Liver (tissue), 9 donors: ENCODE data around the gene KMT5B. TPM values are rescaled to one million over a fixed set of nuclear protein-coding genes. Genes with fewer than 3 reads are reported as not detected.
A peak's percentile ranks its signal among the peaks of the same experiment; 100 is the strongest.

Experiments used
- DNase-seq: peaks from one replicate; pipeline ENCODE4 v3.0.0-alpha.2; 2017; ENCODE audit warnings: low spot score
- H3K27ac ChIP-seq, 2 donors: one replicate each; pipeline ENCODE4 v1.7.0; 2013; ENCODE audit warnings: inconsistent platforms in 2 of 2, low read length in 2 of 2, control low read depth in 1 of 2, low read depth in 1 of 2, mild to moderate bottlenecking in 1 of 2
- H3K27me3 ChIP-seq, 4 donors: one replicate each; pipeline versions ENCODE4 v1.6.1 to v1.7.0; 2013; ENCODE audit warnings: low read length in 3 of 4, inconsistent platforms in 1 of 4, mild to moderate bottlenecking in 1 of 4, moderate library complexity in 1 of 4; ENCODE audit not compliant: control insufficient read depth in 4 of 4, insufficient read depth in 4 of 4
- H3K36me3 ChIP-seq, 4 donors: one replicate each; pipeline versions ENCODE4 v1.6.1 to v1.7.0; 2013; ENCODE audit warnings: low read length in 3 of 4, mild to moderate bottlenecking in 3 of 4, low read depth in 1 of 4, moderate library complexity in 1 of 4; ENCODE audit not compliant: control insufficient read depth in 4 of 4, insufficient read depth in 3 of 4
- H3K4me1 ChIP-seq, 4 donors: one replicate each; pipeline versions ENCODE4 v1.6.1 to v1.7.0; 2013; ENCODE audit warnings: low read length in 3 of 4, mild to moderate bottlenecking in 3 of 4, moderate library complexity in 1 of 4; ENCODE audit not compliant: control insufficient read depth in 4 of 4, insufficient read depth in 4 of 4
- H3K4me3 ChIP-seq, 3 donors: one replicate each; pipeline versions ENCODE4 v1.6.1 to v1.7.0; 2013; ENCODE audit warnings: low read length in 3 of 3, control low read depth in 1 of 3, low read depth in 1 of 3, mild to moderate bottlenecking in 1 of 3
- H3K9ac ChIP-seq, 2 donors: one replicate each; pipeline ENCODE4 v1.7.0; 2013; ENCODE audit warnings: low read length in 2 of 2, mild to moderate bottlenecking in 2 of 2, moderate library complexity in 2 of 2, control low read depth in 1 of 2, low read depth in 1 of 2
- H3K9me3 ChIP-seq, 4 donors: one replicate each; pipeline versions ENCODE4 v1.6.1 to v1.7.0; 2013; ENCODE audit warnings: low read length in 3 of 4; ENCODE audit not compliant: control insufficient read depth in 4 of 4
- ATF3 ChIP-seq: IDR thresholded peaks from 2 replicates; pipeline ENCODE4 v1.6.1; 2016; ENCODE audit warnings: antibody characterized with exemption
- CTCF ChIP-seq: fragments of 150-350 bp; IDR thresholded peaks from 2 replicates; pipeline ENCODE4 v1.5.1; 2017; ENCODE audit warnings: improper control_type of control experiment, low read depth, low read length; ENCODE audit not compliant: missing input control
- EGR1 ChIP-seq, 2 donors: IDR thresholded peaks; 2 replicates each; pipeline ENCODE4 v1.6.1; 2016 to 2018; ENCODE audit warnings: antibody characterized with exemption in 2 of 2, low read depth in 2 of 2
- FOXA1 ChIP-seq: IDR thresholded peaks from 2 replicates; pipeline ENCODE4 v1.6.1; 2016; ENCODE audit warnings: antibody characterized with exemption
- GABPA ChIP-seq, 2 donors: IDR thresholded peaks in 1 of 2; conservative IDR thresholded peaks in 1 of 2; 2 replicates each; pipeline ENCODE4 v1.6.1; 2016; ENCODE audit warnings: antibody characterized with exemption in 2 of 2, mild to moderate bottlenecking in 1 of 2, moderate library complexity in 1 of 2
- HNF4A ChIP-seq, 2 donors: conservative IDR thresholded peaks; 2 replicates each; pipeline ENCODE4 v1.6.1; 2016; ENCODE audit warnings: antibody characterized with exemption in 2 of 2, mild to moderate bottlenecking in 2 of 2
- HNF4G ChIP-seq: IDR thresholded peaks from 2 replicates; pipeline ENCODE4 v1.6.1; 2016; ENCODE audit warnings: antibody characterized with exemption
- JUND ChIP-seq, 2 donors: IDR thresholded peaks; 2 replicates each; pipeline ENCODE4 v1.6.1; 2016; ENCODE audit warnings: antibody characterized with exemption in 2 of 2
- REST ChIP-seq: IDR thresholded peaks from 2 replicates; pipeline ENCODE4 v1.6.1; 2016; ENCODE audit warnings: antibody characterized with exemption, mild to moderate bottlenecking
- RXRA ChIP-seq, 2 donors: IDR thresholded peaks; 2 replicates each; pipeline ENCODE4 v1.6.1; 2017 to 2018; ENCODE audit warnings: antibody characterized with exemption in 2 of 2, mild to moderate bottlenecking in 1 of 2
- SP1 ChIP-seq: IDR thresholded peaks from 2 replicates; pipeline ENCODE4 v1.6.1; 2018; ENCODE audit warnings: antibody characterized with exemption, mild to moderate bottlenecking
- TAF1 ChIP-seq: conservative IDR thresholded peaks from 2 replicates; pipeline ENCODE4 v1.6.1; 2016; ENCODE audit warnings: antibody characterized with exemption, mild to moderate bottlenecking
- YY1 ChIP-seq: IDR thresholded peaks from 2 replicates; pipeline ENCODE4 v1.6.1; 2016; ENCODE audit warnings: antibody characterized with exemption, mild to moderate bottlenecking
- ZBTB33 ChIP-seq: IDR thresholded peaks from 2 replicates; pipeline ENCODE4 v1.6.1; 2016; ENCODE audit warnings: antibody characterized with exemption
- WGBS: extraction: QIAGEN DNeasy Blood & Tissue Kit; methylation state at CpG from one replicate; pipeline ENCODE4 v1.1.7; 2013; 5-methylcytosine and 5-hydroxymethylcytosine counted together
- polyA plus RNA-seq, 2 donors: library from polyadenylated mRNA; stranded (reverse) in 1 of 2; unstranded in 1 of 2; fragments of 200-250 nt in 1 of 2; fragments of >200 nt in 1 of 2; fragmentation: Nextera tagmentation in 1 of 2; extraction: Ambion mirVana in 1 of 2; gene quantifications; one replicate each; pipeline versions ENCODE4 v1.2.1 to v1.2.3, GENCODE V29; 2013 to 2015
- total RNA-seq, 2 donors: library from RNA; depleted of rRNA; stranded (reverse); fragments of >200 nt; gene quantifications; one replicate each; pipeline ENCODE4 v1.2.3, GENCODE V29; 2014
- donor health status: healthy.
- donor health status: healthy.
- donor health status: healthy.
- donor health status: healthy.
- donor health status: healthy.

KMT5B gene
- total and polyA plus RNA-seq, 4 donors: 8.7 to 33.8 (median 14.8) TPM

- TF ChIP-seq CTCF (peak; percentile 87), EGR1 (IDR thresholded peaks at IDR 0.05; ENCODE audit: low read depth in 2 of 2) (no peak), ZBTB33 (no peak), TAF1 (no peak), HNF4G (peak; percentile 88)
These were observed 44.6 kb upstream of the KMT5B start (continued) for GRCh38 chr11:68257477-68258362.

- Histone ChIP-seq H3K27me3 (no peaks in the 10 kb centered on the region), H3K4me3 (no peak overlapping the region), H3K9ac (no peak overlapping the region), H3K9me3 (no peaks in the 10 kb centered on the region), H3K4me1 (peaks cover 3 to 11% (median 6%) of the 10 kb centered on the region in 4 donors), H3K27ac (no peak overlapping the region), H3K36me3 (peaks cover 1 to 8% (median 4%) of the 10 kb centered on the region in 4 donors)
- TF ChIP-seq ATF3 (no peak), HNF4G (no peak), JUND (IDR thresholded peaks at IDR 0.05) (no peak), FOXA1 (no peak), SP1 (no peak), REST (no peak), GABPA (IDR thresholded peaks at IDR 0.05 in 1 of 2, conservative IDR thresholded peaks at IDR 0.05 in 1 of 2) (no peak), HNF4A (conservative IDR thresholded peaks at IDR 0.05) (no peak), YY1 (no peak), RXRA (IDR thresholded peaks at IDR 0.05) (no peak)
- DNase-seq: no peak
- WGBS: 83% methylated on average over 9 of the region's 9 CpGs
These were observed 43.2 kb upstream of the KMT5B start for GRCh38 chr11:68256331-68256741.
